ENCODE results near the gene DCT.

The DCT gene

DNA sequence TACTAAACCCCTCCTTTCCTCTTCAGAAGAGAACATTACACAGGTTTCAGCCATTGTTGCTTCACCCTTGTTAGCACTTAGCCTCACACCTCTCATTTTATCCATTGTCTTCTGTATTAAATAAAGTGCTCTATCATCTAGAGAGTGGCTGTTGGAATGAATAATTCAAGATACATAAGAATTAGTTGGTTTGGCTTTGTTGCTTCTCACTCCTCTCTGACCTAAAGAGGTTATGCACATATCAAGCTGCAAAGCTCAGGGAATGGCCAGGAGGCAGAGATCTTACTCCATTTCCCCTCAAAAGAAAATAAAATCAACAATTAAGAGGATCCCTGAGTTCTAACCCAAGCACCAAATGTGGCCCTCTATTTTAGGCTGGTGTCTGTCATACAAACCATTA lies 79.7 kb downstream of the DCT start:
- Histone ChIP-seq H3K9ac (ENCODE audit: low read length in 2 of 2) (no peak overlapping the region), H3K4me1 (ENCODE audit: control insufficient read depth, insufficient read depth, low read length) (peaks cover 2% of the 10 kb centered on the region), H3K4me3 (ENCODE audit: low read length in 2 of 2) (no peak overlapping the region), H3K27me3 (ENCODE audit: control insufficient read depth in 1 of 2, insufficient read depth in 2 of 2, low read length in 2 of 2) (no peaks in the 10 kb centered on the region), H3K27ac (ENCODE audit: low read length) (no peak overlapping the region), H3K9me3 (ENCODE audit: control insufficient read depth in 2 of 2, low read length in 2 of 2) (no peaks in the 10 kb centered on the region), H3K36me3 (ENCODE audit: control insufficient read depth in 2 of 2, insufficient read depth in 2 of 2, low read length in 2 of 2) (peaks cover 0 to 3% of the 10 kb centered on the region in 2 donors)

DNA sequence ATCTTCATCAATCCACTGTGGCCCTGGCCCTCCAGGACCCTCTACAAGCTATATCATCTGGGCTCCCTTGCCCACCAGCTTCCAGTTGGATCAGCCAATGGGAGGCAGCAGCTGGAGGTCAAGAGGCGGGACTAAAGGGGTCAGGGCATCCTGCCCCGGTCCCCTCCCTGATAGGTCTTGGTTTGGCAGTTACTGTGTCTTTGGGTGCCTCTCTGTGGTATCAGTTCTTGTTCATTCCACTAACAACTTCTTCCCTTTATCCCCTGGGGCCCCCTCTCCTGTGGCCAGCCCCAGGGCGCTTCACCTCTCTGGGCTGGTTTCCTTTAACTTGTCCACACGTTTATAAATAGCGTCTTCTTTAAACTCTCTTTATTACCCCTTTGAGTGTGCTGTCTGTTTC lies 83.6 kb downstream of the DCT start:
- Histone ChIP-seq H3K9me3 (ENCODE audit: control insufficient read depth in 2 of 2, low read length in 2 of 2) (no peaks in the 10 kb centered on the region), H3K27ac (ENCODE audit: low read length) (no peak overlapping the region), H3K27me3 (ENCODE audit: control insufficient read depth in 1 of 2, insufficient read depth in 2 of 2, low read length in 2 of 2) (no peaks in the 10 kb centered on the region), H3K4me3 (ENCODE audit: low read length in 2 of 2) (no peak overlapping the region), H3K9ac (ENCODE audit: low read length in 2 of 2) (no peak overlapping the region), H3K36me3 (ENCODE audit: control insufficient read depth in 2 of 2, insufficient read depth in 2 of 2, low read length in 2 of 2) (no peaks in the 10 kb centered on the region), H3K4me1 (ENCODE audit: control insufficient read depth, insufficient read depth, low read length) (peaks cover 4% of the 10 kb centered on the region)

DNA sequence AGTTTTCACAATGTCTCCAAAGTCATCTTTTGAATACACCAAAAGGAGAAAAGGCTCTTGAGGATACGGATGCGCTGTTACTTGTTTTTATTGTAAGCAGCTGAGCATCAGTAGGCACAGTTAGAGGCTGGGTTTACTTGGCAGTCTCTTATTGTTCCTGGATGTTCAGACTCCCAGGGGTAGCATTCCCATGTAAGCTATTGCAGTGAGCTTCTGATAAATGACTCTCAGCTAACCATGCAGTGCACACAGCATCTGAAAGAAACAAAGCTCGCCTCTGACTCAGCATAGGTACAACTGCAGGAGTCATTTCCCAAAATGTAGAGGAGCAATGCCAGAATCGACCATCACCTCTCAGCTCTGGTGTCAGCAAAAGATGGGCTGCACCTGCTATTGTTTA lies 84.8 kb downstream of the DCT start:
- Histone ChIP-seq H3K4me3 (ENCODE audit: low read length in 2 of 2) (no peak overlapping the region), H3K27ac (ENCODE audit: low read length) (no peak overlapping the region)

DNA sequence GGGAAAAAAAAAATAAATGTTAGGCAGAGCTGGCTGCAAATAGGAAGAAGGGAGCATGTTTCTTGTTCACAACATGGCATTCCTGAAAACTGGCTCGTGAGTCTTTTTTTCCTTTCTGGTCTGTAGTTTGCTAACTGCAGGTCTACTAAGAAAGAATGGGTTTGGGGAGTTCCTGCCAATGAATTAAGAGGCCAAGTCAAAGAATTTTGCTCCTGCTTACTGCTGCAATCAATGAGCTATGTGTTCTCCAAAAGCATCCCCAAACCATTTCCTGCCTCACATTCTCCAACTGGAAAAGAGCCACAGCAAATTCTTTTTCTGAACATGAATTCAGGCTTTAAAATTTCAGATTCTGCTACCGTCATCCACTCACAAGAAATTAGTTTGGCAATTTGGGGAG lies 88.6 kb downstream of the DCT start:
- Histone ChIP-seq H3K27me3 (ENCODE audit: control insufficient read depth in 1 of 2, insufficient read depth in 2 of 2, low read length in 2 of 2) (no peaks in the 10 kb centered on the region), H3K9me3 (ENCODE audit: control insufficient read depth in 2 of 2, low read length in 2 of 2) (no peaks in the 10 kb centered on the region), H3K4me1 (ENCODE audit: control insufficient read depth, insufficient read depth, low read length) (peaks cover 7% of the 10 kb centered on the region), H3K4me3 (ENCODE audit: low read length in 2 of 2) (no peak overlapping the region), H3K27ac (ENCODE audit: low read length) (no peak overlapping the region), H3K36me3 (ENCODE audit: control insufficient read depth in 2 of 2, insufficient read depth in 2 of 2, low read length in 2 of 2) (no peaks in the 10 kb centered on the region), H3K9ac (ENCODE audit: low read length in 2 of 2) (no peak overlapping the region)

More for the DNA sequence above, 84.8 kb downstream of the DCT start:
- Histone ChIP-seq H3K27me3 (ENCODE audit: control insufficient read depth in 1 of 2, insufficient read depth in 2 of 2, low read length in 2 of 2) (no peaks in the 10 kb centered on the region), H3K9ac (ENCODE audit: low read length in 2 of 2) (no peak overlapping the region), H3K36me3 (ENCODE audit: control insufficient read depth in 2 of 2, insufficient read depth in 2 of 2, low read length in 2 of 2) (no peaks in the 10 kb centered on the region), H3K9me3 (ENCODE audit: control insufficient read depth in 2 of 2, low read length in 2 of 2) (no peaks in the 10 kb centered on the region), H3K4me1 (ENCODE audit: control insufficient read depth, insufficient read depth, low read length) (peaks cover 7% of the 10 kb centered on the region)

DNA sequence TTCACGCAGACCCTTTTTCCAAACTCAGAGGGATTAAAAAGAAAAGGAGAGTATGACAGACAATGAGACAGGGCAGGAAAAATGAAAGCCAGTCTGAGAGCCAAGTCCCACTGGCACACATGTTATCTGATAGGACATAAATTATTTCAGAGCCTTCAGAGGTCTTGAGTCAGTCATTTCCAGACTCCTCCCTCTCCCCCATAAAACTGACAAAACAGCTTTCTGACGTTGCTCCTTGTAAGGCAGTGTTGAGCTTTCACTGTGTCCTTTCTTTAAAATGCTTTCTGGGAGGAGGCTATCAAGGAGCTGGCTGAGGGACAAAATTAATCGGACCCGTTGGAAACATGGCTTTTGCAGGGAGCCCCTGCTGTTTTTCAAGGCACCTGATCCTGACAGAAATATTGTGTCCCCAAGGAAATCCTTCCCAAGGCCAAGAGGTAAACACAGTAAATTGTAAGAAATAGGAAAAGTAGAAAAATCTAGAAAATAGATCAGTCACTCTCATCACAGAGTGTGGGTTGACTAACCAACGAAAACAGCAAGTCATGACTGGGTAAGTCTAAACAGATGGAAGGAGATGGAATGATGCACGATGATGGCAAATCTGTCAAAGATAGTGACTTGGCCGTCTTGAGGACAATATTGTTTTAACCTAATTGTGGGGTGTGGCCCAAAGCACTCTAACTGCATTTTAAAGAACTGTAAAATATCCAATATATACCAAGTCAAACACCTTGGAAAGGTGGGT lies 89.7 kb downstream of the DCT start:
- H3K9me3 ChIP-seq (ENCODE audit: control insufficient read depth in 2 of 2, low read length in 2 of 2), result no peaks in the 10 kb centered on the region
- H3K4me3 ChIP-seq (ENCODE audit: low read length in 2 of 2), result no peak overlapping the region
- H3K36me3 ChIP-seq (ENCODE audit: control insufficient read depth in 2 of 2, insufficient read depth in 2 of 2, low read length in 2 of 2), result no peaks in the 10 kb centered on the region
- no peak overlapping the region for H3K27ac ChIP-seq (ENCODE audit: low read length)
- no peaks in the 10 kb centered on the region for H3K27me3 ChIP-seq (ENCODE audit: control insufficient read depth in 1 of 2, insufficient read depth in 2 of 2, low read length in 2 of 2)
- H3K4me1 ChIP-seq (ENCODE audit: control insufficient read depth, insufficient read depth, low read length), result peaks cover 5% of the 10 kb centered on the region
- no peak overlapping the region for H3K9ac ChIP-seq (ENCODE audit: low read length in 2 of 2)

DNA sequence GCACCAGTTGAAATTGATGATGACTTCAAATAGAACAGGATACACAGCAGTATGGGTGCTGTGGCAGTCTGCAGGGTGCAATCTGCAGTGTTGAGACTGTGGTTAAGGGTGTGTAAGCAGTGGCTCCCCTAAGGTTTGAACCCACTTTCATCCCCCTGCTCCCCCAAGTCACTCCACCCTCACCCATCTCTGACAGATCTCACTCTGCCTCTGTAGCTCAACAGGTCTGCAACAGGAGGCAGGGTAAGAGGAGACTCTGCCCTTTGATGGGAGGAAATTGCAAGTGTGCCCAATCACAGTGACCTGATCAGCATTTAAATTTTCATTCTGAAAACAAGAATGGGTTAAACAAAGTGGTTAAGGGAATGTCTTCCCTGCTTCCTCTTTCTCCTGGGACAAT lies 92.4 kb downstream of the DCT start:
- H3K36me3 ChIP-seq (ENCODE audit: control insufficient read depth in 2 of 2, insufficient read depth in 2 of 2, low read length in 2 of 2), result no peaks in the 10 kb centered on the region
- H3K4me3 ChIP-seq (ENCODE audit: low read length in 2 of 2), result no peak overlapping the region
- no peak overlapping the region for H3K9ac ChIP-seq (ENCODE audit: low read length in 2 of 2)
- no peaks in the 10 kb centered on the region for H3K27me3 ChIP-seq (ENCODE audit: control insufficient read depth in 1 of 2, insufficient read depth in 2 of 2, low read length in 2 of 2)
- no peak overlapping the region for H3K27ac ChIP-seq (ENCODE audit: low read length)
- H3K4me1 ChIP-seq (ENCODE audit: control insufficient read depth, insufficient read depth, low read length), result peaks cover 4% of the 10 kb centered on the region
- no peaks in the 10 kb centered on the region for H3K9me3 ChIP-seq (ENCODE audit: control insufficient read depth in 2 of 2, low read length in 2 of 2)
